22Rv1 (cell line): ENCODE results near the gene AUTS2.

Experiments
- ZFX ChIP-seq: fragments of 450-650 bp; IDR thresholded peaks from 2 replicates; pipeline ENCODE4 v1.6.1; 2017; ENCODE audit warnings: antibody characterized with exemption, borderline replicate concordance
- TF ChIP-seq, protein P1 (sequence below): fragments of 450-650 bp; IDR thresholded peaks from 2 replicates; pipeline ENCODE4 v1.5.1; 2017; ENCODE audit warnings: mild to moderate bottlenecking

- TF ChIP-seq, protein P1, sequence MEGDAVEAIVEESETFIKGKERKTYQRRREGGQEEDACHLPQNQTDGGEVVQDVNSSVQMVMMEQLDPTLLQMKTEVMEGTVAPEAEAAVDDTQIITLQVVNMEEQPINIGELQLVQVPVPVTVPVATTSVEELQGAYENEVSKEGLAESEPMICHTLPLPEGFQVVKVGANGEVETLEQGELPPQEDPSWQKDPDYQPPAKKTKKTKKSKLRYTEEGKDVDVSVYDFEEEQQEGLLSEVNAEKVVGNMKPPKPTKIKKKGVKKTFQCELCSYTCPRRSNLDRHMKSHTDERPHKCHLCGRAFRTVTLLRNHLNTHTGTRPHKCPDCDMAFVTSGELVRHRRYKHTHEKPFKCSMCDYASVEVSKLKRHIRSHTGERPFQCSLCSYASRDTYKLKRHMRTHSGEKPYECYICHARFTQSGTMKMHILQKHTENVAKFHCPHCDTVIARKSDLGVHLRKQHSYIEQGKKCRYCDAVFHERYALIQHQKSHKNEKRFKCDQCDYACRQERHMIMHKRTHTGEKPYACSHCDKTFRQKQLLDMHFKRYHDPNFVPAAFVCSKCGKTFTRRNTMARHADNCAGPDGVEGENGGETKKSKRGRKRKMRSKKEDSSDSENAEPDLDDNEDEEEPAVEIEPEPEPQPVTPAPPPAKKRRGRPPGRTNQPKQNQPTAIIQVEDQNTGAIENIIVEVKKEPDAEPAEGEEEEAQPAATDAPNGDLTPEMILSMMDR, result no peak
- no peak for TF ChIP-seq ZFX
Observed at GRCh38 chr7:70495033-70495376, 896.7 kb downstream of the AUTS2 start.
